Measurements from ENCODE around the gene ZNF318. TPM values are rescaled to one million over a fixed set of nuclear protein-coding genes. Genes with fewer than 3 reads are reported as not detected.
A peak's percentile ranks its signal among the peaks of the same experiment; 100 is the strongest.

ZNF318 gene
- total RNA-seq, 2 experiments from 2014 or later: 16.2 to 16.9 TPM

GRCh38 chr6:43325876-43326275 lies 43.6 kb downstream of the ZNF318 start:
- no peaks in the 10 kb centered on the region for H3K36me3 Mint-ChIP-seq (ENCODE audit: low read depth)
- no peak overlapping the region for H3K27ac Mint-ChIP-seq
- no peaks in the 10 kb centered on the region for H3K4me1 Mint-ChIP-seq
- DNase-seq: no peak
- CTCF ChIA-PET: interaction anchor here (0.6 kb wide), 1 partner anchor 37 kb away, joined by 5 read pairs; no protein-coding TSS in a partner anchor
- H3K4me3 Mint-ChIP-seq: no peak overlapping the region
- H3K9me3 Mint-ChIP-seq: no peaks in the 10 kb centered on the region
- POLR2A ChIA-PET: interaction anchor here (1.0 kb wide), 1 partner anchor 17 kb away, joined by 3 read pairs; the partner anchor contains the start of gene CRIP3
- peaks cover 4% of the 10 kb centered on the region for H3K27me3 Mint-ChIP-seq

GRCh38 chr6:43318011-43318410 lies 51.4 kb downstream of the ZNF318 start:
- peaks cover 2% of the 10 kb centered on the region for H3K27me3 Mint-ChIP-seq
- no peaks in the 10 kb centered on the region for H3K4me1 Mint-ChIP-seq
- POLR2A ChIA-PET: interaction anchor here (1.7 kb wide), 1 partner anchor 9 kb away, joined by 4 read pairs; the partner anchor contains the start of gene CRIP3
- CTCF ChIA-PET: interaction anchor here (0.9 kb wide), 1 partner anchor 10 kb away, joined by 3 read pairs; the partner anchor contains the start of gene CRIP3
- no peak overlapping the region for H3K27ac Mint-ChIP-seq
- H3K4me3 Mint-ChIP-seq: no peak overlapping the region
- H3K9me3 Mint-ChIP-seq: no peaks in the 10 kb centered on the region
- no peak for DNase-seq
- H3K36me3 Mint-ChIP-seq (ENCODE audit: low read depth): no peaks in the 10 kb centered on the region

GRCh38 chr6:43313813-43314212 lies 55.6 kb downstream of the ZNF318 start:
- Mint-ChIP-seq H3K9me3 (no peaks in the 10 kb centered on the region), H3K27me3 (peaks cover 11% of the 10 kb centered on the region), H3K4me3 (no peak overlapping the region), H3K4me1 (peaks cover 8% of the 10 kb centered on the region), H3K36me3 (ENCODE audit: low read depth) (no peaks in the 10 kb centered on the region), H3K27ac (no peak overlapping the region)
- no peak for DNase-seq
- ChIA-PET POLR2A (interaction anchor here (1.1 kb wide), 1 partner anchor 56 kb away, joined by 3 read pairs; the partner anchor contains the start of gene ZNF318), CTCF (interaction anchor here (0.5 to 1.6 kb wide), 5 partner anchors 14 to 192 kb away, joined by 3 to 4 read pairs (median 3); partner anchors contain the start of gene DNPH1)

DNA sequence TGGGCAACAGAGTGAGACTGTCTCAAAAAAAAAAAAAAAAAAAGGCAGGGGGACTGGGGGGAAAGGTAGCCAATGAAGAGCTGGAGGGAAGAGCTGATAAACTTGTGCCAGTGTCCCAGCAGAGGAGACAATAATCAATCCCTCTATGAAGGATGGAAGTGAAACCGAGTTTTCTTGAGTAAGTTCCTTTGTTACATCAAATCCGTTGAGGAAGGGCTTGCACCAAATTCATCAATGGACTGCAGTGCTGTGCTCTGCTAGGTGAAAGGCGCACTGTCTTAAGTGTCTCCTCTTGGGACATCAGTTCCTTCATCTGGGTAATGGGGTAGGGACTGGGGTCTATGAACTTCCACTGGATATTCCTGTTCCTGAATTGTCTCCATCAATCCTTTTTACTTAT lies 57.8 kb downstream of the ZNF318 start:
- ChIA-PET POLR2A (no interaction called here), CTCF (no interaction called here)
- Mint-ChIP-seq H3K4me1 (peaks cover 12% of the 10 kb centered on the region), H3K9me3 (no peaks in the 10 kb centered on the region), H3K27me3 (peaks cover 14% of the 10 kb centered on the region), H3K36me3 (ENCODE audit: low read depth) (no peaks in the 10 kb centered on the region), H3K4me3 (no peak overlapping the region), H3K27ac (no peak overlapping the region)
- no peak for DNase-seq

- ChIA-PET CTCF (no interaction called here), POLR2A (no interaction called here)
- Mint-ChIP-seq H3K4me3 (no peak overlapping the region), H3K4me1 (peaks cover 12% of the 10 kb centered on the region), H3K27me3 (peaks cover 14% of the 10 kb centered on the region), H3K9me3 (no peaks in the 10 kb centered on the region), H3K27ac (no peak overlapping the region), H3K36me3 (ENCODE audit: low read depth) (no peaks in the 10 kb centered on the region)
- DNase-seq: no peak
These were observed 58.8 kb downstream of the ZNF318 start for GRCh38 chr6:43310624-43311023.

- POLR2A ChIA-PET: no interaction called here
- CTCF ChIA-PET: interaction anchor here (3.9 kb wide), 1 partner anchor 87 kb away, joined by 56 read pairs; no protein-coding TSS in a partner anchor
- Mint-ChIP-seq H3K27ac (no peak overlapping the region), H3K4me3 (no peak overlapping the region), H3K27me3 (peaks cover 14% of the 10 kb centered on the region), H3K4me1 (peaks cover 12% of the 10 kb centered on the region), H3K9me3 (no peaks in the 10 kb centered on the region), H3K36me3 (ENCODE audit: low read depth) (no peaks in the 10 kb centered on the region)
- no peak for DNase-seq
These were observed 59.3 kb downstream of the ZNF318 start for GRCh38 chr6:43310134-43310533.

GRCh38 chr6:43308990-43309477 lies 60.4 kb downstream of the ZNF318 start:
- POLR2A ChIA-PET: interaction anchor here (1.0 to 1.5 kb wide), 5 partner anchors 8 to 62 kb away, joined by 3 to 8 read pairs (median 4); partner anchors contain the start of gene ZNF318
- Mint-ChIP-seq H3K27ac (no peak overlapping the region), H3K9me3 (no peaks in the 10 kb centered on the region), H3K36me3 (ENCODE audit: low read depth) (no peaks in the 10 kb centered on the region), H3K4me1 (peaks cover 12% of the 10 kb centered on the region), H3K4me3 (peak overlapping the region; percentile 72), H3K27me3 (peaks cover 14% of the 10 kb centered on the region)
- no peak for DNase-seq
- CTCF ChIA-PET: interaction anchor here (0.7 to 3.9 kb wide), 11 partner anchors 13 to 197 kb away, joined by 3 to 56 read pairs (median 5); partner anchors contain the start of gene ABCC10

- Mint-ChIP-seq H3K27ac (no peak within 1 kb of the TSS), H3K4me1 (peaks cover 12% of the 10 kb centered on the region), H3K27me3 (peaks cover 14% of the 10 kb centered on the region), H3K36me3 (ENCODE audit: low read depth) (no peaks in the 10 kb centered on the region), H3K4me3 (peak within 1 kb of the TSS; percentile 72), H3K9me3 (no peaks in the 10 kb centered on the region)
- POLR2A ChIA-PET: interaction anchor here (1.0 to 1.5 kb wide), 5 partner anchors 9 to 62 kb away, joined by 3 to 8 read pairs (median 4); partner anchors contain the start of gene ZNF318
- CTCF ChIA-PET: interaction anchor here (0.7 to 3.9 kb wide), 19 partner anchors 10 to 211 kb away, joined by 3 to 56 read pairs (median 4); partner anchors contain the start of genes ABCC10, DNPH1 and TJAP1
- peak; percentile 59 for DNase-seq
These were observed 61.1 kb downstream of the ZNF318 start, which contains the start of gene CRIP3 for GRCh38 chr6:43308101-43308989. CRIP3 (minus strand) TSS chr6:43308826; CDS start chr6:43308792, 34 bp downstream.

- DNase-seq: no peak
- H3K36me3 Mint-ChIP-seq (ENCODE audit: low read depth): no peaks in the 10 kb centered on the region
- H3K9me3 Mint-ChIP-seq: no peaks in the 10 kb centered on the region
- H3K4me1 Mint-ChIP-seq: peaks cover 12% of the 10 kb centered on the region
- H3K27ac Mint-ChIP-seq: no peak overlapping the region
- H3K27me3 Mint-ChIP-seq: peaks cover 11% of the 10 kb centered on the region
- CTCF ChIA-PET: interaction anchor here (0.7 to 3.9 kb wide), 11 partner anchors 11 to 885 kb away, joined by 3 to 56 read pairs (median 5); partner anchors contain the start of genes DNPH1 and TJAP1
- POLR2A ChIA-PET: interaction anchor here (1.4 to 1.5 kb wide), 2 partner anchors 61 to 62 kb away, joined by 3 to 8 read pairs; partner anchors contain the start of gene ZNF318
- no peak overlapping the region for H3K4me3 Mint-ChIP-seq
These were observed 61.9 kb downstream of the ZNF318 start for GRCh38 chr6:43307451-43308100.

GRCh38 chr6:43306086-43306485 lies 63.4 kb downstream of the ZNF318 start:
- Mint-ChIP-seq H3K4me3 (no peak overlapping the region), H3K27ac (no peak overlapping the region), H3K27me3 (peaks cover 9% of the 10 kb centered on the region), H3K36me3 (ENCODE audit: low read depth) (no peaks in the 10 kb centered on the region), H3K4me1 (peaks cover 12% of the 10 kb centered on the region), H3K9me3 (no peaks in the 10 kb centered on the region)
- ChIA-PET CTCF (interaction anchor here (1.4 to 3.9 kb wide), 2 partner anchors 63 to 91 kb away, joined by 3 to 56 read pairs; partner anchors contain the start of gene ZNF318), POLR2A (no interaction called here)
- no peak for DNase-seq

- Mint-ChIP-seq H3K4me1 (peaks cover 12% of the 10 kb centered on the region), H3K36me3 (ENCODE audit: low read depth) (no peaks in the 10 kb centered on the region), H3K27me3 (peaks cover 9% of the 10 kb centered on the region), H3K4me3 (no peak overlapping the region), H3K9me3 (no peaks in the 10 kb centered on the region), H3K27ac (no peak overlapping the region)
- DNase-seq: no peak
- CTCF ChIA-PET: no interaction called here
- POLR2A ChIA-PET: no interaction called here
These were observed 64.6 kb downstream of the ZNF318 start for GRCh38 chr6:43304882-43305281.

GRCh38 chr6:43304361-43304760 lies 65.1 kb downstream of the ZNF318 start:
- ChIA-PET CTCF (no interaction called here), POLR2A (no interaction called here)
- Mint-ChIP-seq H3K27me3 (peaks cover 12% of the 10 kb centered on the region), H3K4me3 (no peak overlapping the region), H3K27ac (no peak overlapping the region), H3K4me1 (peaks cover 13% of the 10 kb centered on the region), H3K9me3 (no peaks in the 10 kb centered on the region), H3K36me3 (ENCODE audit: low read depth) (no peaks in the 10 kb centered on the region)
- no peak for DNase-seq
